Upper lobe of left lung (tissue), 6 donors: ENCODE measurements around the gene ACCSL. TPM values are rescaled to one million over a fixed set of nuclear protein-coding genes. Genes with fewer than 3 reads are reported as not detected.
A peak's percentile ranks its signal among the peaks of the same experiment; 100 is the strongest.

ENCODE experiments used
- ATAC-seq, 2 donors: fragments of 200-7000 bp; cut with Tn5 transposase; one replicate each; pipeline ENCODE4 v1.9.1; 2022; ENCODE audit warnings: mild to moderate bottlenecking in 2 of 2, moderate library complexity in 2 of 2; ENCODE audit not compliant: low FRiP score in 2 of 2
- DNase-seq, 2 donors: peaks; one replicate each; pipeline ENCODE4 v3.0.0-alpha.2; 2019 to 2020
- H3K27ac ChIP-seq, 4 donors: fragments of 200-600 bp; sonication (generic); one replicate each; pipeline ENCODE4 v1.5.1; 2016 to 2019
- H3K27me3 ChIP-seq, 4 donors: fragments of 200-600 bp; sonication (generic); one replicate each; pipeline ENCODE4 v1.5.1; 2017 to 2019
- H3K36me3 ChIP-seq, 4 donors: fragments of 200-600 bp; sonication (generic); one replicate each; pipeline ENCODE4 v1.5.1; 2016 to 2019
- H3K4me1 ChIP-seq, 4 donors: fragments of 200-600 bp; sonication (generic); one replicate each; pipeline ENCODE4 v1.5.1; 2018 to 2019
- H3K4me3 ChIP-seq, 4 donors: fragments of 200-600 bp; sonication (generic); one replicate each; pipeline ENCODE4 v1.5.1; 2017 to 2019; ENCODE audit warnings: mild to moderate bottlenecking in 2 of 4, moderate library complexity in 1 of 4
- H3K9me3 ChIP-seq, 4 donors: fragments of 200-600 bp; sonication (generic); one replicate each; pipeline ENCODE4 v1.5.1; 2018 to 2019
- EP300 ChIP-seq, 4 donors: sonication (generic); formaldehyde crosslinking; IDR thresholded peaks; one replicate each; pipeline ENCODE4 v1.5.1; 2017; ENCODE audit warnings: antibody characterized with exemption in 4 of 4, control low read depth in 2 of 4
- POLR2A ChIP-seq, 4 donors: fragments of 450-650 bp; IDR thresholded peaks; one replicate each; pipeline ENCODE4 v1.5.1; 2016 to 2017; ENCODE audit warnings: antibody characterized with exemption in 4 of 4, mild to moderate bottlenecking in 2 of 4
- POLR2AphosphoS5 ChIP-seq, 2 donors: sonication (generic); formaldehyde crosslinking; IDR thresholded peaks; one replicate each; pipeline ENCODE4 v1.5.1; 2017; ENCODE audit warnings: antibody characterized with exemption in 2 of 2
- WGBS, 2 donors: methylation state at CpG; one replicate each; pipeline ENCODE4 v1.1.5; 2017 to 2018; 5-methylcytosine and 5-hydroxymethylcytosine counted together
- total RNA-seq, 6 donors: library from RNA; depleted of rRNA in 4 of 6; stranded (reverse); fragments of >200 nt in 4 of 6; gene quantifications; one replicate each; pipeline versions ENCODE4 v1.1.0 to v1.2.1, GENCODE V29; 2016 to 2021
- TF ChIP-seq, protein P1 (sequence below), 6 experiments: fragments of 450-650 bp in 4 of 6; fragments of 200-600 bp in 2 of 6; sonication (generic) in 2 of 6; IDR thresholded peaks; one replicate each; pipeline ENCODE4 v1.5.1; 2016 to 2019; ENCODE audit warnings: antibody characterized with exemption in 6 of 6
- donor health status: DM: no; HTN: no; CAD: no; lungs with moderate emphysema.
- donor health status: DM: no; HTN: yes; CAD: no; lungs with severe emphysema.

Gene ACCSL
- total RNA-seq, 6 donors from 2014 or later, result not detected

DNA sequence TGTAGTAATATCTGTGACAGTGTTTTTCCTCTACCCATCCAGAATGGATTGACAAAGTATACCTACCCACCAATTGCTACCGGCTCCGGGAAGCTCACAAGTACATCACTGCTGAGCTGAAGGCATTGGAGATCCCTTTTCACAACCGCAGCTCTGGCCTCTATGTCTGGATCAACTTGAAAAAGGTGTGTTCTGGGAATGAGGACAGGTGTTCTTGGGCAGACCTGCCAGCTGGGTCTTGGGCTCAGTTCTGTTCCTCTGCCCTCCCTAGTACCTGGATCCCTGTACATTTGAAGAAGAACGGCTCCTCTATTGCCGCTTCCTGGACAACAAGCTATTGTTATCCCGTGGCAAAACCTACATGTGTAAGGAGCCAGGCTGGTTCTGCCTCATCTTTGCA is 10.5 kb downstream of the ACCSL start:
- TF ChIP-seq POLR2A (IDR thresholded peaks at IDR 0.05) (no peak), POLR2AphosphoS5 (IDR thresholded peaks at IDR 0.05) (no peak), EP300 (IDR thresholded peaks at IDR 0.05) (no peak)
- TF ChIP-seq, protein P1, sequence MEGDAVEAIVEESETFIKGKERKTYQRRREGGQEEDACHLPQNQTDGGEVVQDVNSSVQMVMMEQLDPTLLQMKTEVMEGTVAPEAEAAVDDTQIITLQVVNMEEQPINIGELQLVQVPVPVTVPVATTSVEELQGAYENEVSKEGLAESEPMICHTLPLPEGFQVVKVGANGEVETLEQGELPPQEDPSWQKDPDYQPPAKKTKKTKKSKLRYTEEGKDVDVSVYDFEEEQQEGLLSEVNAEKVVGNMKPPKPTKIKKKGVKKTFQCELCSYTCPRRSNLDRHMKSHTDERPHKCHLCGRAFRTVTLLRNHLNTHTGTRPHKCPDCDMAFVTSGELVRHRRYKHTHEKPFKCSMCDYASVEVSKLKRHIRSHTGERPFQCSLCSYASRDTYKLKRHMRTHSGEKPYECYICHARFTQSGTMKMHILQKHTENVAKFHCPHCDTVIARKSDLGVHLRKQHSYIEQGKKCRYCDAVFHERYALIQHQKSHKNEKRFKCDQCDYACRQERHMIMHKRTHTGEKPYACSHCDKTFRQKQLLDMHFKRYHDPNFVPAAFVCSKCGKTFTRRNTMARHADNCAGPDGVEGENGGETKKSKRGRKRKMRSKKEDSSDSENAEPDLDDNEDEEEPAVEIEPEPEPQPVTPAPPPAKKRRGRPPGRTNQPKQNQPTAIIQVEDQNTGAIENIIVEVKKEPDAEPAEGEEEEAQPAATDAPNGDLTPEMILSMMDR (IDR thresholded peaks at IDR 0.05), result no peak
- no peaks in the 10 kb centered on the region for H3K27me3 ChIP-seq
- no peak for ATAC-seq
- no peak for DNase-seq
- H3K4me3 ChIP-seq, result no peak overlapping the region
- no peaks in the 10 kb centered on the region for H3K36me3 ChIP-seq
- 91 to 94% methylated on average over 6 of the region's 6 CpGs for WGBS, 2 donors
- no peaks in the 10 kb centered on the region for H3K9me3 ChIP-seq
- H3K4me1 ChIP-seq, result no peaks in the 10 kb centered on the region
- no peak overlapping the region for H3K27ac ChIP-seq

DNA sequence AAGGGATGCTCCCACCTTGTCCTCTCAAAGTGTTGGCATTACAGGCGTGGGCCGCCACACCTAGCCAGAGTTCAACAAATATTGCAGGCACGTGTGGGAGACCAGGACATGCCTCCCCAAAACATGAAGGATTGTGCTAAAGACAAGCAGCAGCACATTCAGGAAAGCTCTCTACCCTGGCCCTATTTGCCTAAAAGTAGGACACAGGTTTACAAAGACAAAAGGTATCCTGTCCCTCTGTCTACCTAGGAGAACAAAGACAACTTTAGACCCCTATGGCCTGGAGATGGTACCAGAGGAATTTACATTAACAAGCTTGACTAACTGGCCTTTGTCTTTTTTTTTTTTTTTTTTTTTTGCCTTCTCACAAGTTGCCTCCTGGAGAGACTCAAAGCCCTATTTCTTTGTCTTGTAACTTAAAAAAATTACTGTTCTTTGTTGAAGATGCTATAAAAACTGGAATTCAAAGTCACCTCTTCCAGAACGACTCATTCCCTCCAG is 17.4 kb downstream of the ACCSL start:
- H3K4me3 ChIP-seq, result peak overlapping the region in 1 of 4 donors; percentile 92
- no peaks in the 10 kb centered on the region for H3K27me3 ChIP-seq
- H3K4me1 ChIP-seq, result peaks cover 5 to 18% (median 11%) of the 10 kb centered on the region in 4 donors
- DNase-seq (no peak), ATAC-seq (no peak)
- H3K36me3 ChIP-seq, result no peaks in the 10 kb centered on the region
- H3K9me3 ChIP-seq, result no peaks in the 10 kb centered on the region
- peak overlapping the region in 3 of 4 donors; percentile 84 to 91 (median 90) for H3K27ac ChIP-seq
- TF ChIP-seq, protein P1 (IDR thresholded peaks at IDR 0.05), result no peak
- TF ChIP-seq EP300 (IDR thresholded peaks at IDR 0.05), result no peak
- no peak for TF ChIP-seq POLR2AphosphoS5 (IDR thresholded peaks at IDR 0.05)
- WGBS, 2 donors, result 61 to 68% methylated on average over 4 of the region's 4 CpGs

DNA sequence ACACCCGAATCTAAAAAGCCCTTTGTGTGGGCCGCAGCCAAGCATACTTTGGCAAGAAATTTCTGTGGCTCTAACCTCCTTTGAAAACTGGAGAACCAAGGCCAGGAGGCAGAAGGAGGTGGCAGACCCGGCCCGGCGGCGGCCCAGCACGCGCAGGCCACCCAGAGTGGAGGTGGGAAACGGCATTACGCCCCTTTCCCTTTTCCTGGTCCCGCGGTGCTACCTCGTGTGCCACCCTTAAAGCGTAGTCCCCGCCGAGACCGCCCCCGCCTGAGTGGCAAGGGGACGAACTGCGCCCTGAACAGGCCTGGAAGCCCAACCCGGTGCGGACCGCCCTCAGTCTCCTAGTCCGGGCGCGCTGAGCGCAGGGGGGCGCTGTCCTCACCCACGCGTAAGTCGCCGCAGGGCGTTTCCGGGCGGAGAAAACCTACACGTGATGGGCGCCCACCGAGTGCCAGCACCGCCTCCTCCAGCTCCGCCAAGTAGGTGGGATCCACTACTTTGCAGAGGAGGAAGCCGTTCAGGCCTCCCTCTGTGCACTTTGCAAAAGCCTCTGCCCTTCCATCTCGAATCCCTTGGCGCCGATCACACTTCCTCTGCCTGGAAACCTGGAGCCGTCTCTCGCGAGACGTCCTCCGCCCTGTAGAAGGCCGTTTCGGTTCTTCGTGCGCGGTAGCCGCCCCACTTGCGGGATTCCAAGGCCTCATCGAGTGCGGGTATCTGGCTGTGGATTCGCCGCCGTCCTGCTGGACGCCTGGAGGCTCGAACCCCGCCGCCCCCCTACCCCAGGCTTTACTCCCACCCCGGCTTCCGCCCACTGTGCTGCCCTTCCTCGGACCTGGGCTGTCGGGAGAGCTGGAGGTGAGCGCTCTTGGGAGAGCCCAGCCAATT is 18.3 kb downstream of the ACCSL start, which contains the start of gene ACCS:
Gene ACCS (plus strand): TSS at position 430 of the 891 bp plus-strand sequence. CDS start 1,358 bp downstream, outside the sequence.
- DNase-seq (peak; percentile 97 to 99), ATAC-seq (peak; percentile 98)
- Histone ChIP-seq H3K9me3 (no peaks in the 10 kb centered on the region), H3K36me3 (peaks cover 0 to 4% (median under 1%) of the 10 kb centered on the region in 4 donors), H3K4me1 (peaks cover 5 to 18% (median 11%) of the 10 kb centered on the region in 4 donors), H3K27me3 (no peaks in the 10 kb centered on the region), H3K27ac (peak within 1 kb of the TSS; percentile 84 to 95 (median 90)), H3K4me3 (peak within 1 kb of the TSS; percentile 46 to 92 (median 67))
- WGBS, 2 donors, result 0 to 1% methylated on average over 58 to 59 of the region's 70 CpGs
- TF ChIP-seq EP300 (IDR thresholded peaks at IDR 0.05) (peak in 1 of 4 donors; percentile 33), POLR2A (IDR thresholded peaks at IDR 0.05) (peak in 3 of 4 donors; percentile 41 to 77 (median 66)), POLR2AphosphoS5 (IDR thresholded peaks at IDR 0.05) (peak; percentile 76 to 83)
- TF ChIP-seq, protein P1 (IDR thresholded peaks at IDR 0.05), result peak; percentile 74 to 95 (median 93)

DNA sequence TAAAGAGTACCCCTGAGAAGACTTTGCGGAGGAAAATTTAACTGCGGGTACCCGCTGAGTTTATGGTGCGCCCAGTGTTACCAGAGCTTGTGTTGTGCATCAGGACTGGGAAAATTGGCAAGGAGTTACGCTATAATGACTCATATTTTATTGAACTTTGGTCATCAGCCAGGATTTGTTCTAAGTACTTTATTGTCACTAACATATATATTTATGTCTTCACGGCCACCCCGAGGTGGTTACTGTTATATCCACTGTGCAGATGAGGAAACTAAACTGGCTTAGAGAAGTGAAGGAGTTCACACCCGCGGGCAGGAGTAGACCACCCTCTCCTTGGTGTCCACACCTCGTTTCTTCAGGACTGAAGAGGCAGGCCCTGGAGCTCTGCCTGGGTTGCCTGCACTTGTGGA is 19.0 kb downstream of the ACCSL start:
- 30 to 37% methylated on average over 10 of the region's 10 CpGs for WGBS, 2 donors
- no peak for DNase-seq
- H3K4me3 ChIP-seq, result peak overlapping the region; percentile 46 to 92 (median 67)

More for the DNA sequence above, 19.0 kb downstream of the ACCSL start:
- peaks cover 5 to 18% (median 11%) of the 10 kb centered on the region in 4 donors for H3K4me1 ChIP-seq
- H3K27me3 ChIP-seq, result no peaks in the 10 kb centered on the region
- peak in 1 of 2 donors; percentile 53 for ATAC-seq
- no peaks in the 10 kb centered on the region for H3K9me3 ChIP-seq
- peaks cover 0 to 7% (median 4%) of the 10 kb centered on the region in 4 donors for H3K36me3 ChIP-seq
- H3K27ac ChIP-seq, result peak overlapping the region; percentile 84 to 95 (median 90)
- TF ChIP-seq, protein P1 (IDR thresholded peaks at IDR 0.05), result no peak
- no peak for TF ChIP-seq POLR2AphosphoS5 (IDR thresholded peaks at IDR 0.05)
- TF ChIP-seq POLR2A (IDR thresholded peaks at IDR 0.05), result no peak
- no peak for TF ChIP-seq EP300 (IDR thresholded peaks at IDR 0.05)
